Thoracic aorta (tissue), 2 donors: Measurements from ENCODE around the gene PDCD10. TPM values are rescaled to one million over a fixed set of nuclear protein-coding genes. Genes with fewer than 3 reads are reported as not detected.

Experiments used
- ATAC-seq: fragments of 150-250 bp; one replicate; pipeline ENCODE4 v1.8.0; 2017; ENCODE audit warnings: low read depth; ENCODE audit not compliant: insufficient number of reproducible peaks, low FRiP score
- DNase-seq: peaks from one replicate; pipeline ENCODE4 v3.0.0-alpha.2; 2020; ENCODE audit warnings: low spot score
- H3K27ac ChIP-seq, 2 donors: fragments of 200-600 bp; sonication (generic); 1 replicate in 1 of 2; 2 replicates in 1 of 2; pipeline ENCODE4 v1.5.1; 2016; ENCODE audit warnings: mild to moderate bottlenecking in 2 of 2, moderate library complexity in 2 of 2
- H3K27me3 ChIP-seq: fragments of 200-600 bp; sonication (generic); replicated peaks from 2 replicates; pipeline ENCODE4 v1.6.0; 2016; ENCODE audit warnings: mild to moderate bottlenecking; ENCODE audit not compliant: insufficient read depth
- H3K36me3 ChIP-seq: fragments of 200-600 bp; sonication (generic); one replicate; pipeline ENCODE4 v1.5.1; 2016
- H3K4me1 ChIP-seq, 2 donors: fragments of 200-600 bp; sonication (generic); 1 replicate in 1 of 2; 2 replicates in 1 of 2; pipeline versions ENCODE4 v1.5.1 to v1.6.0; 2016; ENCODE audit warnings: low read depth in 2 of 2, mild to moderate bottlenecking in 1 of 2; ENCODE audit not compliant: control insufficient read depth in 1 of 2
- H3K4me3 ChIP-seq: fragments of 200-600 bp; sonication (generic); 2 replicates; pipeline ENCODE4 v1.5.1; 2016; ENCODE audit warnings: mild to moderate bottlenecking
- H3K9me3 ChIP-seq: fragments of 200-600 bp; sonication (generic); 2 replicates; pipeline ENCODE4 v1.5.1; 2016
- total RNA-seq, 2 donors: library from RNA; depleted of rRNA; stranded (reverse); fragments of >200 nt; gene quantifications; one replicate each; pipeline versions ENCODE4 v1.1.0 to v1.2.3, GENCODE V29; 2016
- TF ChIP-seq, protein P1 (sequence below): fragments of 200-600 bp; sonication (generic); IDR thresholded peaks from one replicate; pipeline ENCODE4 v1.5.1; 2019; ENCODE audit warnings: antibody characterized with exemption

Gene PDCD10
- total RNA-seq = 10 to 100 TPM; 55.5 to 77.3 TPM

DNA sequence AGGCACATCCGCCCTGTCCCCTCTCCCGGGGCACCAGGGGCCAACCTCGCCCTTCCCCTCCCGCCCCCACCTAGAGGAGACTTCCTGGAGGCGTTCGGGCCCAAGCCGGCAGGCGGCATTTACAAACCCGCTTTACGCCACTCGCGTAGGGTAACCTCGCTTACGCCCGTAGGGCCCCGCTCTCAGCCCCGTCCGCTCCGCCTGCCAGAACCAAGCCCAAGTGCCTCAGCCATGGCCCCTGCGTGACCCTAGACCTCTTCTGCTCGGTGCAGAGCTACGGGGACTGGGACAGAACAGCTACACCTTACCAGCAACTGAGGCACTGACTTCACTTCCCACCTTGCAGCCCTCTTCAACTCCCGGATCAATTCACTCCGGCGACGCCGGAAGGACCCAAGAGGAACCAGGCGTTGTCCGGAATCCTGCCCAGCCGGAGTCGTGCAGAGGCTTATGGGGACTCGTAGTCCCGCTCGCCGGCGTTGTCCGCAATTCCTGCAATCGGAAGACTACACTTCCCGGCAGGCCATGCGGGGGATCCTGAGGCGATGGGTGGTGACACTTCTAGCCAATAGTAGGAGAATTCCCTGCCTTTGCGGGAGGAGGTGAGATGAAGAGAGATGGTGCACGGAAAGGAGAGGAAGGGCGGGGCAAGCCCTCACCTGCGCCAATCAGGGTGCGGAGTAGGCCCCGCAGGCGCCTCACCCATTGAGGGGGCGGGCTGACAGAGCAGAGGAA lies at the start of gene PDCD10:
TSS of gene PDCD10 (minus strand) at position 395 of the 735 bp plus-strand sequence. CDS start 14,735 bp downstream, outside the sequence.
- H3K4me1 ChIP-seq = peaks cover 12 to 27% of the 10 kb centered on the region in 2 donors
- no peaks in the 10 kb centered on the region for H3K27me3 ChIP-seq
- H3K36me3 ChIP-seq = no peaks in the 10 kb centered on the region
- ATAC-seq = peak; percentile 98
- H3K4me3 ChIP-seq = peak within 1 kb of the TSS; percentile 89
- H3K27ac ChIP-seq = peak within 1 kb of the TSS; percentile 89 to 90
- TF ChIP-seq, protein P1, sequence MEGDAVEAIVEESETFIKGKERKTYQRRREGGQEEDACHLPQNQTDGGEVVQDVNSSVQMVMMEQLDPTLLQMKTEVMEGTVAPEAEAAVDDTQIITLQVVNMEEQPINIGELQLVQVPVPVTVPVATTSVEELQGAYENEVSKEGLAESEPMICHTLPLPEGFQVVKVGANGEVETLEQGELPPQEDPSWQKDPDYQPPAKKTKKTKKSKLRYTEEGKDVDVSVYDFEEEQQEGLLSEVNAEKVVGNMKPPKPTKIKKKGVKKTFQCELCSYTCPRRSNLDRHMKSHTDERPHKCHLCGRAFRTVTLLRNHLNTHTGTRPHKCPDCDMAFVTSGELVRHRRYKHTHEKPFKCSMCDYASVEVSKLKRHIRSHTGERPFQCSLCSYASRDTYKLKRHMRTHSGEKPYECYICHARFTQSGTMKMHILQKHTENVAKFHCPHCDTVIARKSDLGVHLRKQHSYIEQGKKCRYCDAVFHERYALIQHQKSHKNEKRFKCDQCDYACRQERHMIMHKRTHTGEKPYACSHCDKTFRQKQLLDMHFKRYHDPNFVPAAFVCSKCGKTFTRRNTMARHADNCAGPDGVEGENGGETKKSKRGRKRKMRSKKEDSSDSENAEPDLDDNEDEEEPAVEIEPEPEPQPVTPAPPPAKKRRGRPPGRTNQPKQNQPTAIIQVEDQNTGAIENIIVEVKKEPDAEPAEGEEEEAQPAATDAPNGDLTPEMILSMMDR = no peak
- no peaks in the 10 kb centered on the region for H3K9me3 ChIP-seq
- DNase-seq = peak; percentile 94

GRCh38 chr3:167783781-167784180 lies 49.1 kb upstream of the PDCD10 start:
- Histone ChIP-seq H3K27ac (no peak overlapping the region), H3K36me3 (no peaks in the 10 kb centered on the region), H3K27me3 (no peaks in the 10 kb centered on the region), H3K9me3 (no peaks in the 10 kb centered on the region), H3K4me1 (peaks cover 0 to 14% of the 10 kb centered on the region in 2 donors), H3K4me3 (no peak overlapping the region)
- ATAC-seq (no peak), DNase-seq (no peak)
- TF ChIP-seq, protein P1 = no peak

DNA sequence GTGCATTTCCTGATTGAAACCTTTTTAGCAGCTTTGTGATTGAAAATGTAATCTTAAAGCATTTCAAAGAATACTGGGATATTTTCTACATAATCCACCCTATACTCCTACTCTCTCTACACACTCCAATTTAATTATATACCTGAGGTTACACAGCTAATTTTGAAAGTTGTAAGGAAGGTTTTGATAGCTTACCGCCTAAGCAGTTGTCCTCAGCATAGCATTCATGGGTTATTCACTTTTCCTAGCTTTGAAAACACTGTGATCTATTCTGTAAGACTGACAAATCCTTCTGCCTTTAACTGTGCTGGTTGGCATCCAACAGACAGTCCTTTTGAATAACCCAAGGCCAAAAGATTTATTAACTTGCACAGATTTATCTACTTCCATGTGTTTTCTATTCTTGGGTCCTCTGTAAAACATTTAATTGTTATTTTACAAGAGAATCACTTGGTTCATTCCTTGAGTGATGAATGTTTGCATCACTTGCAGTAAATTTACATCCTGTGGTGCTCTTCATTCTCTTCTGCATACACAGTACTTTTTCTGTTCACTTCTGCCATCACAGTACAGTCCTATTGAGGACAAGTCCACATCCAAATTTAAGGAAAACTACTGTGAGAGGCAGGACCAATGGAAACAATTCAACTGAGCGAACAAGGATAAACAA lies 45.7 kb upstream of the PDCD10 start:
- H3K9me3 ChIP-seq = no peaks in the 10 kb centered on the region
- H3K4me1 ChIP-seq = peaks cover 4 to 14% of the 10 kb centered on the region in 2 donors
- H3K36me3 ChIP-seq = no peaks in the 10 kb centered on the region
- H3K27me3 ChIP-seq = no peaks in the 10 kb centered on the region
- DNase-seq = no peak
- TF ChIP-seq, protein P1 = no peak
- no peak overlapping the region for H3K27ac ChIP-seq
- H3K4me3 ChIP-seq = no peak overlapping the region
- ATAC-seq = no peak

- Histone ChIP-seq H3K4me1 (peaks cover 0 to 4% of the 10 kb centered on the region in 2 donors), H3K4me3 (no peak overlapping the region), H3K9me3 (no peaks in the 10 kb centered on the region), H3K36me3 (no peaks in the 10 kb centered on the region), H3K27me3 (no peaks in the 10 kb centered on the region), H3K27ac (no peak overlapping the region)
- TF ChIP-seq, protein P1 = no peak
- no peak for ATAC-seq
- DNase-seq = no peak
These were observed 42.7 kb upstream of the PDCD10 start for GRCh38 chr3:167777356-167777755.

- Histone ChIP-seq H3K27me3 (no peaks in the 10 kb centered on the region), H3K9me3 (no peaks in the 10 kb centered on the region), H3K27ac (no peak overlapping the region), H3K36me3 (no peaks in the 10 kb centered on the region), H3K4me1 (peaks cover 0 to 4% of the 10 kb centered on the region in 2 donors), H3K4me3 (no peak overlapping the region)
- TF ChIP-seq, protein P1 = no peak
- DNase-seq (no peak), ATAC-seq (no peak)
These were observed 41.5 kb upstream of the PDCD10 start for GRCh38 chr3:167776066-167776685.
